Mammary epithelial cell (primary cell): ENCODE results near the gene FAM120B.

Source experiments
- CTCF ChIP-seq, 2 donors: IDR thresholded peaks in 1 of 2; conservative IDR thresholded peaks in 1 of 2; 2 replicates each; pipeline ENCODE4 v1.5.1; 2011 to 2012; ENCODE audit warnings: inconsistent platforms in 2 of 2, low read length in 2 of 2, mild to moderate bottlenecking in 2 of 2, control low read depth in 1 of 2, low read depth in 1 of 2; ENCODE audit not compliant: insufficient read depth in 1 of 2; ENCODE audit errors: extremely low read depth in 1 of 2
- EZH2 ChIP-seq: IDR thresholded peaks from 2 replicates; pipeline ENCODE4 v1.6.1; 2012; ENCODE audit warnings: low read length, inconsistent platforms, borderline replicate concordance

- no peak for TF ChIP-seq CTCF (conservative IDR thresholded peaks at IDR 0.05 in 1 of 2, IDR thresholded peaks at IDR 0.05 in 1 of 2; ENCODE audit: extremely low read depth in 1 of 2, insufficient read depth in 1 of 2, low read depth in 1 of 2, low read length in 2 of 2)
- TF ChIP-seq EZH2, result no peak
Observed at GRCh38 chr6:170276369-170277057, 30.0 kb upstream of the FAM120B start.
